Measurements from ENCODE around the gene ZNRF1.
A peak's percentile ranks its signal among the peaks of the same experiment; 100 is the strongest.

Gene ZNRF1

GRCh38 chr16:75027520-75028300, 28.9 kb downstream of the ZNRF1 start:
- DNase-seq (ENCODE audit: low spot score), result no peak

- no peak for DNase-seq (ENCODE audit: low spot score)
These were observed 29.8 kb downstream of the ZNRF1 start for GRCh38 chr16:75028544-75029135.

- DNase-seq (ENCODE audit: low spot score), result peak; percentile 22
These were observed 31.0 kb downstream of the ZNRF1 start for GRCh38 chr16:75029854-75030253.

- DNase-seq (ENCODE audit: low spot score), result no peak
These were observed 33.8 kb downstream of the ZNRF1 start for GRCh38 chr16:75032655-75033054.

- DNase-seq (ENCODE audit: low spot score), result no peak
These were observed 36.7 kb downstream of the ZNRF1 start for GRCh38 chr16:75035410-75035968.

GRCh38 chr16:75038036-75038858, 39.4 kb downstream of the ZNRF1 start:
- no peak for DNase-seq (ENCODE audit: low spot score)

- DNase-seq (ENCODE audit: low spot score), result no peak
These were observed 41.1 kb downstream of the ZNRF1 start for GRCh38 chr16:75039941-75040340.

- DNase-seq (ENCODE audit: low spot score), result no peak
These were observed 43.8 kb downstream of the ZNRF1 start for GRCh38 chr16:75042426-75043174.

GRCh38 chr16:75043175-75043895, 44.5 kb downstream of the ZNRF1 start:
- no peak for DNase-seq (ENCODE audit: low spot score)

GRCh38 chr16:75044800-75045361, 46.1 kb downstream of the ZNRF1 start:
- peak; percentile 41 for DNase-seq (ENCODE audit: low spot score)

- DNase-seq (ENCODE audit: low spot score), result no peak
These were observed 46.6 kb downstream of the ZNRF1 start for GRCh38 chr16:75045424-75045823.

- no peak for DNase-seq (ENCODE audit: low spot score)
These were observed 49.2 kb downstream of the ZNRF1 start for GRCh38 chr16:75048054-75048453.

- DNase-seq (ENCODE audit: low spot score), result no peak
These were observed 49.7 kb downstream of the ZNRF1 start for GRCh38 chr16:75048530-75048929.

- DNase-seq (ENCODE audit: low spot score), result no peak
These were observed 53.8 kb downstream of the ZNRF1 start for GRCh38 chr16:75052481-75053202.

GRCh38 chr16:75053791-75054555, 55.1 kb downstream of the ZNRF1 start:
- DNase-seq (ENCODE audit: low spot score), result no peak

GRCh38 chr16:75054556-75054947, 55.7 kb downstream of the ZNRF1 start:
- DNase-seq (ENCODE audit: low spot score), result no peak

GRCh38 chr16:75058806-75059205, 60.0 kb downstream of the ZNRF1 start:
- no peak for DNase-seq (ENCODE audit: low spot score)

GRCh38 chr16:75059411-75059810, 60.6 kb downstream of the ZNRF1 start:
- no peak for DNase-seq (ENCODE audit: low spot score)

GRCh38 chr16:75060723-75061122, 61.9 kb downstream of the ZNRF1 start:
- DNase-seq (ENCODE audit: low spot score), result no peak
